B cell (primary cell): ENCODE measurements around the gene BNIPL. TPM values are rescaled to one million over a fixed set of nuclear protein-coding genes. Genes with fewer than 3 reads are reported as not detected.

Experiments
- ATAC-seq: fragments of 200-7000 bp; cut with Tn5 transposase; one replicate; pipeline ENCODE4 v1.10.0; 2021; ENCODE audit warnings: low read depth, mild to moderate bottlenecking, moderate number of reproducible peaks, moderate library complexity
- CTCF ChIA-PET: fragments of 350-600 bp; sonication (Branson Sonifier 250); formaldehyde crosslinking; loops from one replicate; lab custom pipeline; 2021; ENCODE audit warnings: antibody characterized with exemption, inconsistent platforms; lab: Charles Lee
- POLR2A ChIA-PET: fragments of 350-600 bp; sonication (Branson Sonifier 250); formaldehyde crosslinking; loops from one replicate; lab custom pipeline; 2021; ENCODE audit warnings: antibody characterized with exemption; lab: Charles Lee
- DNase-seq: peaks from one replicate; pipeline ENCODE4 v3.0.0; 2013
- H2AFZ ChIP-seq: 2 replicates; pipeline ENCODE4 v1.6.1; 2012; ENCODE audit warnings: mild to moderate bottlenecking, low read depth, low read length; ENCODE audit not compliant: insufficient read depth, poor library complexity, severe bottlenecking
- H3K27ac ChIP-seq, 2 donors: 1 replicate in 1 of 2; 2 replicates in 1 of 2; pipeline ENCODE4 v1.5.1; 2012 to 2013; ENCODE audit warnings: low read length in 2 of 2, mild to moderate bottlenecking in 2 of 2, moderate library complexity in 1 of 2
- H3K27me3 ChIP-seq, 4 experiments: fragments of 200-600 bp in 1 of 4; sonication (generic) in 1 of 4; replicated peaks in 1 of 4; 1 replicate in 2 of 4; 2 replicates in 2 of 4; pipeline versions ENCODE4 v1.6.1 to v1.7.0; 2013 to 2016; ENCODE audit warnings: low read length in 3 of 4, mild to moderate bottlenecking in 2 of 4, mixed read lengths in 1 of 4, moderate library complexity in 1 of 4; ENCODE audit not compliant: insufficient read depth in 4 of 4, control insufficient read depth in 3 of 4; ENCODE audit errors: control extremely low read depth in 1 of 4
- H3K36me3 ChIP-seq, 2 experiments: replicated peaks in 1 of 2; 1 replicate in 1 of 2; 2 replicates in 1 of 2; pipeline versions ENCODE4 v1.6.1 to v1.7.1; 2013; ENCODE audit warnings: low read length in 1 of 2; ENCODE audit not compliant: insufficient read depth in 2 of 2, control insufficient read depth in 1 of 2; ENCODE audit errors: control extremely low read depth in 1 of 2, extremely low read depth in 1 of 2
- H3K4me1 ChIP-seq, 2 donors: fragments of 200-600 bp in 1 of 2; sonication (generic) in 1 of 2; 1 replicate in 1 of 2; 2 replicates in 1 of 2; pipeline versions ENCODE4 v1.5.1 to v1.6.1; 2013 to 2017; ENCODE audit warnings: low read length in 2 of 2; ENCODE audit not compliant: control insufficient read depth in 2 of 2, insufficient read depth in 2 of 2
- H3K4me2 ChIP-seq: replicated peaks from 2 replicates; pipeline ENCODE3; 2012; ENCODE audit warnings: mild to moderate bottlenecking, low read depth, low read length; ENCODE audit not compliant: poor library complexity, severe bottlenecking
- H3K4me3 ChIP-seq, 5 experiments: fragments of 200-600 bp in 1 of 5; sonication (generic) in 1 of 5; 1 replicate in 3 of 5; 2 replicates in 2 of 5; pipeline versions ENCODE4 v1.5.1 to v1.7.0; 2011 to 2016; ENCODE audit warnings: low read length in 4 of 5, mild to moderate bottlenecking in 4 of 5, low read depth in 2 of 5, control low read depth in 1 of 5, moderate library complexity in 1 of 5; ENCODE audit not compliant: insufficient read depth in 1 of 5; ENCODE audit errors: control extremely low read depth in 1 of 5, extremely low read depth in 1 of 5
- H3K79me2 ChIP-seq: fragments of 200-600 bp; sonication (generic); one replicate; pipeline ENCODE4 v1.6.0; 2016; ENCODE audit warnings: low read length; ENCODE audit not compliant: control insufficient read depth, insufficient read depth
- H3K9ac ChIP-seq: fragments of 200-600 bp; sonication (generic); 2 replicates; pipeline ENCODE4 v1.6.1; 2017; ENCODE audit warnings: mild to moderate bottlenecking, low read length, moderate library complexity
- H3K9me3 ChIP-seq, 3 donors: one replicate each; pipeline versions ENCODE4 v1.6.1 to v1.7.1; 2013; ENCODE audit warnings: low read length in 2 of 3; ENCODE audit not compliant: control insufficient read depth in 2 of 3, insufficient read depth in 1 of 3; ENCODE audit errors: control extremely low read depth in 1 of 3
- H4K20me1 ChIP-seq: 2 replicates; pipeline ENCODE4 v1.6.0; 2012; ENCODE audit warnings: mild to moderate bottlenecking, low read length; ENCODE audit not compliant: insufficient read depth, control insufficient read depth, poor library complexity, severe bottlenecking
- H3K27ac Mint-ChIP-seq: one replicate; pipeline ENCODE4 v1.8.0; 2021; ENCODE audit warnings: mixed read lengths
- H3K27me3 Mint-ChIP-seq: one replicate; pipeline ENCODE4 v1.8.0; 2021; ENCODE audit warnings: mixed read lengths
- H3K4me1 Mint-ChIP-seq: one replicate; pipeline ENCODE4 v1.8.0; 2021; ENCODE audit warnings: mixed read lengths
- H3K4me3 Mint-ChIP-seq: one replicate; pipeline ENCODE4 v1.8.0; 2021; ENCODE audit warnings: mixed read lengths
- H3K9me3 Mint-ChIP-seq: one replicate; pipeline ENCODE4 v1.8.0; 2022; ENCODE audit warnings: mixed read lengths; ENCODE audit not compliant: insufficient read depth
- EZH2 ChIP-seq: IDR thresholded peaks from 2 replicates; pipeline ENCODE4 v1.6.1; 2012; ENCODE audit warnings: borderline replicate concordance, low read depth, mild to moderate bottlenecking, moderate library complexity, low read length; ENCODE audit not compliant: insufficient read depth, poor library complexity, severe bottlenecking
- WGBS: methylation state at CpG from one replicate; pipeline ENCODE4 v1.1.5; 2013; ENCODE audit warnings: missing lambda C conversion rate; ENCODE audit not compliant: insufficient coverage; 5-methylcytosine and 5-hydroxymethylcytosine counted together
- intact Hi-C: fragments of 100-400 bp; cut with micrococcal nuclease; formaldehyde crosslinking; loops from one replicate; pipeline ENCODE4 v1.10.0; 2022
- polyA plus RNA-seq: library from polyadenylated mRNA; depleted of rRNA; stranded (reverse); fragments of >200 nt; gene quantifications from 2 replicates; pipeline ENCODE4 v1.2.3, GENCODE V29; 2012
- total RNA-seq, 2 donors: library from RNA; stranded (reverse); fragments of 120-200 nt in 1 of 2; gene quantifications; 1 replicate in 1 of 2; 2 replicates in 1 of 2; pipeline versions ENCODE4 v1.2.3 to v1.2.4, GENCODE V29; 2013 to 2022
- TF ChIP-seq, protein P1 (sequence below): fragments of 200-600 bp; IDR thresholded peaks from one replicate; pipeline ENCODE4 v1.8.0; 2022; ENCODE audit warnings: antibody characterized with exemption, mild to moderate bottlenecking

BNIPL gene
- total and polyA plus RNA-seq, 2 donors (not counting 1 experiment from before 2014, with no cell fraction given): 0.81 to 2.5 TPM

DNA sequence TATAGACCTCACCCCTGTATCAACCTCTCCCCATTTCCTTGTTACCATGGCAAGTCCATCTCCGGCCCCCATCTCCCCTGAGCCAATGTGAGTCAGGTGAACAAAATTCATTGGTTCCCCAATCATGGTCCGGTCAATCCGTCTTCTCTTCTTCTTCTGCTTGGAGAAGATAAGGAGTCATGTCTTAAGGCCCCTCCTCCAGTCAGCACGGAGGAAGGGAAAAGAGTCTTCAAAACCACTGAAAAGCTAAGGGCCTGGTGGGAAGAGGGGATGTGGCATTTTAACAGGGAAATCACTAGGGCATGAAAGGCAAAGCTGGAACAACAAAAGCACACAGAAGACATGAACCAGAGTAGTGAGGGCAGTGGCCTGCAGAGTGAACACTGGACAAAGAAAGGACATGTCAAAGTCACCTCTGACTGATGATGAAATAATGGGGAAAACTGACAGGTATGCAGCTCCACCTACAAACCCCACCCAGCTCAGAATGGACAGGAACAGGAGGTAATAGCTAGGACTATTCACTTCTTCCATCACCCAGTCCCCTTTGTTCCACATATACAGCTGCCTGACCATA is 18.7 kb downstream of the BNIPL start:
- no peak for DNase-seq
- peaks cover 0 to 63% of the 10 kb centered on the region in 2 experiments for H3K36me3 ChIP-seq
- Mint-ChIP-seq H3K27ac (peak overlapping the region; percentile 94), H3K27me3 (no peaks in the 10 kb centered on the region), H3K4me1 (peaks cover 56% of the 10 kb centered on the region), H3K9me3 (no peaks in the 10 kb centered on the region), H3K4me3 (peak overlapping the region; percentile 99)
- H3K4me1 ChIP-seq: peaks cover 41 to 50% of the 10 kb centered on the region in 2 donors
- ChIA-PET POLR2A (interaction anchor here (1.3 to 1.6 kb wide), 2 partner anchors 16 to 31 kb away, joined by 3 to 6 read pairs; no protein-coding TSS in a partner anchor), CTCF (interaction anchor here (1.1 to 9.2 kb wide), 6 partner anchors 13 to 102 kb away, joined by 3 to 82 read pairs (median 4); partner anchors contain the start of genes GABPB2, MINDY1 and TNFAIP8L2)
- H3K79me2 ChIP-seq: peaks cover 61% of the 10 kb centered on the region
- peak overlapping the region in 4 of 5 experiments; percentile 87 to 98 (median 97) for H3K4me3 ChIP-seq
- no CpG with 5 or more reads among the region's 4 CpGs for WGBS
- no peak for ATAC-seq
- H2AFZ ChIP-seq: no peak overlapping the region
- peak overlapping the region; percentile 91 for H3K9ac ChIP-seq
- intact Hi-C loops: loop anchor here (5.0 kb wide), 2 partner anchors 78 to 227 kb away; partner anchors contain the start of gene ZNF687
- no peaks in the 10 kb centered on the region for H3K27me3 ChIP-seq
- peaks cover 13% of the 10 kb centered on the region for H4K20me1 ChIP-seq
- TF ChIP-seq EZH2: no peak
- TF ChIP-seq, protein P1, sequence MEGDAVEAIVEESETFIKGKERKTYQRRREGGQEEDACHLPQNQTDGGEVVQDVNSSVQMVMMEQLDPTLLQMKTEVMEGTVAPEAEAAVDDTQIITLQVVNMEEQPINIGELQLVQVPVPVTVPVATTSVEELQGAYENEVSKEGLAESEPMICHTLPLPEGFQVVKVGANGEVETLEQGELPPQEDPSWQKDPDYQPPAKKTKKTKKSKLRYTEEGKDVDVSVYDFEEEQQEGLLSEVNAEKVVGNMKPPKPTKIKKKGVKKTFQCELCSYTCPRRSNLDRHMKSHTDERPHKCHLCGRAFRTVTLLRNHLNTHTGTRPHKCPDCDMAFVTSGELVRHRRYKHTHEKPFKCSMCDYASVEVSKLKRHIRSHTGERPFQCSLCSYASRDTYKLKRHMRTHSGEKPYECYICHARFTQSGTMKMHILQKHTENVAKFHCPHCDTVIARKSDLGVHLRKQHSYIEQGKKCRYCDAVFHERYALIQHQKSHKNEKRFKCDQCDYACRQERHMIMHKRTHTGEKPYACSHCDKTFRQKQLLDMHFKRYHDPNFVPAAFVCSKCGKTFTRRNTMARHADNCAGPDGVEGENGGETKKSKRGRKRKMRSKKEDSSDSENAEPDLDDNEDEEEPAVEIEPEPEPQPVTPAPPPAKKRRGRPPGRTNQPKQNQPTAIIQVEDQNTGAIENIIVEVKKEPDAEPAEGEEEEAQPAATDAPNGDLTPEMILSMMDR: no peak
- H3K4me2 ChIP-seq: peak overlapping the region; percentile 97
- no peaks in the 10 kb centered on the region for H3K9me3 ChIP-seq
- H3K27ac ChIP-seq: peak overlapping the region; percentile 76 to 95

DNA sequence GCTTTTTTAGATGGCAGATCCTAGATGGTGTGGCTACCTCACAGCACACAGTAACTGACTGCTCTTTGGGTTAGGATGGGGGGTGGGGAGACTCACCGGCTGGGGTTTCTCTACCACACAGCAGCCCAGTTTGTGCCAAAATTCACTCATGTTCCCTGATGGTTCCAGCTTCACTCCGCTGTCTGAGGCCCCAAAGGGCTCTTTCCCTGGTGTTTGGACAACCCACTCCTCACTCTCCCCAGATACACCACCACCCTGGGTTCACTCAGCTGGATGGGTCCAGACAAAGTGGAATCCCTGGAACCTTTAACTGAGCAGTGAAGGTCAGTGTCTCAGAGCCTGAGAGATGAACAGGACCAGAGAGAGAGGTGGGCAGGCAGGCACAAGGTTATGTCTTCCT is 19.2 kb downstream of the BNIPL start:
- no peaks in the 10 kb centered on the region for H3K9me3 Mint-ChIP-seq
- ATAC-seq (no peak), DNase-seq (no peak)
- CTCF ChIA-PET: interaction anchor here (1.1 to 9.2 kb wide), 6 partner anchors 12 to 101 kb away, joined by 3 to 82 read pairs (median 4); partner anchors contain the start of genes GABPB2 and TNFAIP8L2
- TF ChIP-seq, protein P1: no peak
- TF ChIP-seq EZH2: no peak
- H4K20me1 ChIP-seq: peaks cover 13% of the 10 kb centered on the region
- peak overlapping the region; percentile 97 for H3K4me2 ChIP-seq
- peak overlapping the region; percentile 76 to 95 for H3K27ac ChIP-seq
- no peaks in the 10 kb centered on the region for H3K9me3 ChIP-seq
- H3K4me3 ChIP-seq: peak overlapping the region; percentile 87 to 99 (median 97)
- no peaks in the 10 kb centered on the region for H3K27me3 Mint-ChIP-seq
- peak overlapping the region; percentile 94 for H3K27ac Mint-ChIP-seq
- peak overlapping the region; percentile 99 for H3K4me3 Mint-ChIP-seq
- H2AFZ ChIP-seq: no peak overlapping the region
- H3K4me1 Mint-ChIP-seq: peaks cover 58% of the 10 kb centered on the region
- H3K27me3 ChIP-seq: no peaks in the 10 kb centered on the region
- POLR2A ChIA-PET: interaction anchor here (0.9 to 1.6 kb wide), 3 partner anchors 10 to 16 kb away, joined by 3 to 6 read pairs (median 4); no protein-coding TSS in a partner anchor
- intact Hi-C loops: loop anchor here (5.0 kb wide), 2 partner anchors 78 to 227 kb away; partner anchors contain the start of gene ZNF687
- H3K4me1 ChIP-seq: peaks cover 46 to 55% of the 10 kb centered on the region in 2 donors
- 100% methylated on average over 1 of the region's 2 CpGs for WGBS
- peaks cover 0 to 62% of the 10 kb centered on the region in 2 experiments for H3K36me3 ChIP-seq
- peak overlapping the region; percentile 91 for H3K9ac ChIP-seq
- H3K79me2 ChIP-seq: peaks cover 65% of the 10 kb centered on the region
